Coronary artery (tissue), 2 donors: ENCODE results near the gene NPR3.

ENCODE experiments used
- DNase-seq: peaks from one replicate; pipeline ENCODE4 v3.0.0-alpha.2; 2017; ENCODE audit warnings: low spot score
- H3K27ac ChIP-seq, 2 donors: fragments of 200-600 bp; sonication (generic); one replicate each; pipeline ENCODE4 v1.5.1; 2016 to 2019
- H3K4me3 ChIP-seq: fragments of 200-600 bp; sonication (generic); 2 replicates; pipeline ENCODE4 v1.5.1; 2016; ENCODE audit warnings: mild to moderate bottlenecking, moderate library complexity
- CTCF ChIP-seq: fragments of 200-600 bp; sonication (generic); IDR thresholded peaks from one replicate; pipeline ENCODE4 v1.5.1; 2019; ENCODE audit warnings: antibody characterized with exemption

Gene NPR3

GRCh38 chr5:32690666-32691065 is 20.5 kb upstream of the NPR3 start:
- peak overlapping the region in 1 of 2 donors; percentile 80 for H3K27ac ChIP-seq
- no peak for TF ChIP-seq CTCF
- no peak for DNase-seq
- H3K4me3 ChIP-seq: no peak overlapping the region

- no peak for TF ChIP-seq CTCF
- Histone ChIP-seq H3K27ac (peak overlapping the region; percentile 4 to 80), H3K4me3 (no peak overlapping the region)
- no peak for DNase-seq
These were observed 18.9 kb upstream of the NPR3 start for GRCh38 chr5:32692036-32692746.

- no peak overlapping the region for H3K4me3 ChIP-seq
- no peak for DNase-seq
- no peak overlapping the region for H3K27ac ChIP-seq
- no peak for TF ChIP-seq CTCF
These were observed 7.2 kb upstream of the NPR3 start for GRCh38 chr5:32703957-32704356.

GRCh38 chr5:32707418-32707997 is 3.6 kb upstream of the NPR3 start:
- no peak overlapping the region for H3K4me3 ChIP-seq
- DNase-seq: no peak
- TF ChIP-seq CTCF: no peak
- no peak overlapping the region for H3K27ac ChIP-seq

GRCh38 chr5:32708949-32709348 is 2.2 kb upstream of the NPR3 start:
- peak overlapping the region in 1 of 2 donors; percentile 53 for H3K27ac ChIP-seq
- TF ChIP-seq CTCF: no peak
- H3K4me3 ChIP-seq: no peak overlapping the region
- no peak for DNase-seq

GRCh38 chr5:32709750-32710549 is 1.2 kb upstream of the NPR3 start:
- peak overlapping the region; percentile 74 to 92 for H3K27ac ChIP-seq
- peak overlapping the region; percentile 93 for H3K4me3 ChIP-seq
- DNase-seq: peak; percentile 84
- peak; percentile 61 for TF ChIP-seq CTCF
